Astrocyte (in vitro differentiated cells and primary cell): Measurements from ENCODE around the gene PRDM15. TPM values are rescaled to one million over a fixed set of nuclear protein-coding genes. Genes with fewer than 3 reads are reported as not detected.

Experiments
- DNase-seq: peaks from one replicate; pipeline ENCODE4 v3.0.0-alpha.2; 2010; ENCODE audit warnings: low read depth
- FAIRE-seq: peaks from 2 replicates; lab custom pipeline; 2011; peaks lifted over from hg19 to GRCh38; lab: Jason Lieb, UNC
- H2AFZ ChIP-seq: 2 replicates; pipeline ENCODE4 v1.6.0; 2012; ENCODE audit warnings: low read depth, low read length, inconsistent platforms
- H3K27ac ChIP-seq: 2 replicates; pipeline ENCODE4 v1.5.1; 2011; ENCODE audit warnings: low read depth, low read length, inconsistent platforms
- H3K27me3 ChIP-seq: 2 replicates; pipeline ENCODE4 v1.6.0; 2011; ENCODE audit warnings: low read length, inconsistent platforms; ENCODE audit not compliant: insufficient read depth
- H3K36me3 ChIP-seq: 2 replicates; pipeline ENCODE4 v1.5.1; 2011; ENCODE audit warnings: low read length, inconsistent platforms; ENCODE audit not compliant: insufficient read depth
- H3K4me1 ChIP-seq: 2 replicates; pipeline ENCODE4 v1.5.1; 2011; ENCODE audit warnings: low read length, inconsistent platforms; ENCODE audit not compliant: insufficient read depth
- H3K4me2 ChIP-seq: 2 replicates; pipeline ENCODE4 v1.6.0; 2012; ENCODE audit warnings: low read length, inconsistent platforms
- H3K4me3 ChIP-seq: 2 replicates; pipeline ENCODE4 v1.5.1; 2011; ENCODE audit warnings: low read depth, mild to moderate bottlenecking, low read length, inconsistent platforms; ENCODE audit not compliant: insufficient read depth
- H3K79me2 ChIP-seq: 2 replicates; pipeline ENCODE4 v1.6.0; 2012; ENCODE audit warnings: mild to moderate bottlenecking, low read length, inconsistent platforms; ENCODE audit not compliant: insufficient read depth
- H3K9ac ChIP-seq: 2 replicates; pipeline ENCODE4 v1.6.0; 2012; ENCODE audit warnings: mild to moderate bottlenecking, low read length, inconsistent platforms
- H3K9me3 ChIP-seq: 2 replicates; pipeline ENCODE4 v1.5.1; 2012; ENCODE audit warnings: low read depth, mild to moderate bottlenecking, low read length, inconsistent platforms; ENCODE audit not compliant: insufficient read depth
- H4K20me1 ChIP-seq: 2 replicates; pipeline ENCODE4 v1.6.0; 2012; ENCODE audit warnings: low read length, inconsistent platforms; ENCODE audit not compliant: insufficient read depth
- H3K27ac Mint-ChIP-seq: one replicate; pipeline ENCODE4 v1.8.0; 2021; ENCODE audit warnings: mild to moderate bottlenecking, mixed read lengths; ENCODE audit not compliant: unreplicated experiment
- H3K27me3 Mint-ChIP-seq: one replicate; pipeline ENCODE4 v1.8.0; 2021; ENCODE audit warnings: low read depth, mixed read lengths; ENCODE audit not compliant: unreplicated experiment
- H3K36me3 Mint-ChIP-seq: one replicate; pipeline ENCODE4 v1.8.0; 2021; ENCODE audit warnings: low read depth, mixed read lengths; ENCODE audit not compliant: unreplicated experiment
- H3K4me1 Mint-ChIP-seq: one replicate; pipeline ENCODE4 v1.8.0; 2021; ENCODE audit warnings: low read depth, mixed read lengths; ENCODE audit not compliant: unreplicated experiment
- H3K4me3 Mint-ChIP-seq: one replicate; pipeline ENCODE4 v1.8.0; 2021; ENCODE audit warnings: mild to moderate bottlenecking, moderate library complexity, mixed read lengths; ENCODE audit not compliant: unreplicated experiment
- H3K9me3 Mint-ChIP-seq: one replicate; pipeline ENCODE4 v1.8.0; 2021; ENCODE audit warnings: mild to moderate bottlenecking, mixed read lengths; ENCODE audit not compliant: unreplicated experiment
- CTCF ChIP-seq: IDR thresholded peaks from 2 replicates; pipeline ENCODE4 v1.5.1; 2011; ENCODE audit warnings: low read depth, mild to moderate bottlenecking, inconsistent platforms, low read length, moderate library complexity; ENCODE audit not compliant: insufficient read depth
- EZH2 ChIP-seq: IDR thresholded peaks from 2 replicates; pipeline ENCODE4 v1.6.1; 2012; ENCODE audit warnings: mild to moderate bottlenecking, low read length, inconsistent platforms; ENCODE audit not compliant: insufficient read depth
- total RNA-seq: library from RNA; stranded (reverse); gene quantifications from 2 replicates; pipeline ENCODE4 v1.2.1, GENCODE V29; 2021

PRDM15 gene
- total RNA-seq, 1 donor from 2014 or later, result 6.8 TPM

DNA sequence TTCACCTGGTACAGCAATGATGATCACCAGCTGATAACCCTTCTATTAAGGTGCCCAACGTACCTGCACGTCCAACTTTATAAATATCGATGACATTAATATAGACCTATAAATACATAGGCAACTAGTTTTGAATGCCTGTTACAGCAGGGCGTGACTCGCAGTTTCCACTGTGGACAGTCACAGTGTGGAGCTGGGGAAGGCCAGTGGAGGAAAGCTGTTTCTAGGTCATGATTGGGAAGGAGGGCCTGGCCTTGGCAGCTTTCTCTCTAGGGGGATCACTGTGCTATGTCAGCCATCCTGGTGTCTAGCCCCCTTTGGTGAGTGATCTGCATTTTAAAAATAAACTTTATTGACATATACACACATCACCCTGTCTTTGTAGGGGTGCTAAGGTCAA, 4.4 kb upstream of the PRDM15 start:
- no peak overlapping the region for H2AFZ ChIP-seq
- H3K9ac ChIP-seq, result no peak overlapping the region
- H3K4me3 Mint-ChIP-seq, result no peak overlapping the region
- H3K36me3 ChIP-seq, result no peaks in the 10 kb centered on the region
- no peaks in the 10 kb centered on the region for H3K9me3 ChIP-seq
- no peak for DNase-seq
- H3K27ac Mint-ChIP-seq, result no peak overlapping the region
- no peak overlapping the region for H3K4me2 ChIP-seq
- peaks cover 10% of the 10 kb centered on the region for H3K27me3 Mint-ChIP-seq
- no peaks in the 10 kb centered on the region for H3K27me3 ChIP-seq
- H3K4me1 Mint-ChIP-seq, result no peaks in the 10 kb centered on the region
- H3K4me3 ChIP-seq, result no peak overlapping the region
- H3K79me2 ChIP-seq, result no peaks in the 10 kb centered on the region
- no peaks in the 10 kb centered on the region for H3K9me3 Mint-ChIP-seq
- H3K4me1 ChIP-seq, result peaks cover 4% of the 10 kb centered on the region
- no peaks in the 10 kb centered on the region for H3K36me3 Mint-ChIP-seq
- H3K27ac ChIP-seq, result no peak overlapping the region
- no peaks in the 10 kb centered on the region for H4K20me1 ChIP-seq
- no peak for FAIRE-seq
- TF ChIP-seq EZH2 (no peak), CTCF (no peak)

DNA sequence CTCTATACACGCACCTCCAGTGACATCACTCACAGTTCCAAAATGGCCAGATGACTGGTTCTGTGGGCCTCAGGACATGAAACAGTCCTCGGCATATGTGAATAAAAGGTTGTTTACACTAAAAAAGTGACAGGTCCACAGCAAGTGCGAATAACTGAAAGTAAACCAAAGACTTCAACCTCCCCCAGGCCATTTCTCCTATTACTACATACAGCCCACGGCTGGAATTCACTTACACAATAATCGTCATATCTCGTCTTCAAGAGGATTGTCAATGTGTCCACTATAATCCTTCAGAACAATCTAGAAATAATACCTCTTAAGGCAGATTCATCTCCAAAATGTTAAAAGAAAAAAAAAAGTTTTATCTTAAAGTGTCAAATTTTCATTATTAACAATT, 1.9 kb upstream of the PRDM15 start:
- no peak for FAIRE-seq

More for the DNA sequence above, 1.9 kb upstream of the PRDM15 start:
- Histone ChIP-seq H3K27me3 (no peaks in the 10 kb centered on the region), H3K9ac (no peak overlapping the region), H3K79me2 (peaks cover 25% of the 10 kb centered on the region), H3K4me2 (no peak overlapping the region), H3K27ac (no peak overlapping the region), H3K9me3 (no peaks in the 10 kb centered on the region), H2AFZ (no peak overlapping the region), H3K36me3 (no peaks in the 10 kb centered on the region), H4K20me1 (peaks cover 14% of the 10 kb centered on the region), H3K4me1 (peaks cover 17% of the 10 kb centered on the region), H3K4me3 (no peak overlapping the region)
- H3K4me1 Mint-ChIP-seq, result peaks cover 4% of the 10 kb centered on the region
- H3K4me3 Mint-ChIP-seq, result no peak overlapping the region
- H3K36me3 Mint-ChIP-seq, result no peaks in the 10 kb centered on the region
- H3K9me3 Mint-ChIP-seq, result no peaks in the 10 kb centered on the region
- DNase-seq, result no peak
- no peak for TF ChIP-seq CTCF
- TF ChIP-seq EZH2, result no peak
- peaks cover 10% of the 10 kb centered on the region for H3K27me3 Mint-ChIP-seq
- no peak overlapping the region for H3K27ac Mint-ChIP-seq
